Endodermal cell (in vitro differentiated cells): Measurements from ENCODE around the gene CEBPG. TPM values are rescaled to one million over a fixed set of nuclear protein-coding genes. Genes with fewer than 3 reads are reported as not detected.

ENCODE experiments used
- DNase-seq: peaks from one replicate; pipeline ENCODE4 v3.0.0-alpha.2; 2017
- H3K27ac ChIP-seq: 2 replicates; pipeline ENCODE4 v1.5.1; 2013; ENCODE audit warnings: mild to moderate bottlenecking, low read depth, low read length, moderate library complexity
- H3K27me3 ChIP-seq: 2 replicates; pipeline ENCODE4 v1.6.1; 2013; ENCODE audit warnings: mild to moderate bottlenecking, low read length, moderate library complexity; ENCODE audit not compliant: insufficient read depth, control insufficient read depth, poor library complexity, severe bottlenecking
- H3K36me3 ChIP-seq: 2 replicates; pipeline ENCODE4 v1.7.0; 2013; ENCODE audit warnings: mild to moderate bottlenecking, low read length, moderate library complexity; ENCODE audit not compliant: control insufficient read depth, insufficient read depth
- H3K4me1 ChIP-seq: one replicate; pipeline ENCODE4 v1.7.0; 2013; ENCODE audit warnings: low read length; ENCODE audit not compliant: control insufficient read depth, insufficient read depth
- H3K4me3 ChIP-seq: 2 replicates; pipeline ENCODE4 v1.5.1; 2013; ENCODE audit warnings: mild to moderate bottlenecking, low read length, moderate library complexity
- H3K9ac ChIP-seq: 2 replicates; pipeline ENCODE4 v1.6.1; 2013; ENCODE audit warnings: mild to moderate bottlenecking, low read length, moderate library complexity; ENCODE audit not compliant: poor library complexity, severe bottlenecking; ENCODE audit errors: extremely low read depth
- H3K9me3 ChIP-seq: 2 replicates; pipeline ENCODE4 v1.6.1; 2013; ENCODE audit warnings: mild to moderate bottlenecking, low read length, moderate library complexity; ENCODE audit not compliant: control insufficient read depth
- H3K27ac Mint-ChIP-seq: 2 replicates; pipeline ENCODE4 v1.8.0; 2020; ENCODE audit warnings: mixed read lengths
- H3K27me3 Mint-ChIP-seq: 2 replicates; pipeline ENCODE4 v1.8.0; 2021; ENCODE audit warnings: mild to moderate bottlenecking, mixed read lengths; ENCODE audit not compliant: insufficient read depth
- H3K36me3 Mint-ChIP-seq: 2 replicates; pipeline ENCODE4 v1.8.0; 2020; ENCODE audit warnings: low read depth, mixed read lengths
- H3K4me1 Mint-ChIP-seq: 2 replicates; pipeline ENCODE4 v1.8.0; 2020; ENCODE audit warnings: mixed read lengths
- H3K4me3 Mint-ChIP-seq: 2 replicates; pipeline ENCODE4 v1.8.0; 2020; ENCODE audit warnings: mild to moderate bottlenecking, moderate library complexity, mixed read lengths
- H3K9me3 Mint-ChIP-seq: 2 replicates; pipeline ENCODE4 v1.8.0; 2020; ENCODE audit warnings: mild to moderate bottlenecking, mixed read lengths
- CTCF ChIP-seq: fragments of 200-600 bp; sonication (generic); conservative IDR thresholded peaks from 2 replicates; pipeline ENCODE4 v1.5.0; 2021; ENCODE audit warnings: antibody characterized with exemption, mild to moderate bottlenecking
- whole genome bisulfite sequencing, 2 experiments: methylation state at CpG; one replicate each; pipeline versions ENCODE4 v1.1.5 to v1.1.7; 2013; ENCODE audit warnings: missing lambda C conversion rate in 2 of 2, mixed read lengths in 1 of 2; ENCODE audit not compliant: insufficient coverage in 1 of 2, insufficient read length in 1 of 2; 5-methylcytosine and 5-hydroxymethylcytosine counted together
- total RNA-seq, 2 donors: library from RNA; stranded (reverse); fragmentation: NEBNext Ultra II Directional in 1 of 2; extraction: Animal tissue kit (Norgen Biotek cat#: 25700) in 1 of 2; gene quantifications; 2 replicates in 1 of 2; 3 replicates in 1 of 2; pipeline ENCODE4 v1.2.1, GENCODE V29; 2021

The CEBPG gene
- total RNA-seq, 2 donors from 2014 or later, result 31.9 to 33.8 TPM

GRCh38 chr19:33329060-33329459, 44.4 kb upstream of the CEBPG start:
- Mint-ChIP-seq H3K4me1 (no peaks in the 10 kb centered on the region), H3K27ac (no peak overlapping the region)
- 80 to 91% methylated on average over 6 to 8 of the region's 8 CpGs for WGBS, 2 experiments

DNA sequence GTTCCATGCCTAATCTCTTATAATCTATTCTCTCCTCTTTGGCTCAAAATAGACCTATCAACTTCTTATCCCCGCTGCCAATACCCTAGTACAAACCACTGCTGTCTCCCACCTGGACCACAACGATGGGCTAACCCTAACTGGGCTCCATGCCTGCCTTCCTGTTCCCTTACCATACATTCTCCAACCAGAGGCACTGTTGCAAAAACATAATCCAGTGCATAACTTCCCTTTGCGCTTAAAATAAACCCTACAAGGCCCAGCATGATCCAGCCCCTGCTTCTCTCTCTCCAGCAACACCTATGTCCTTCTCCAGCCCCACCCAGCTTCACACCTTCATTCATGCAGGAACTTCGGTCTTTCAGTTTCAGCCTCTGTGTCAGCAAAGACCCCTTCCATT, 43.8 kb upstream of the CEBPG start:
- Histone ChIP-seq H3K9ac (no peak overlapping the region), H3K27me3 (no peaks in the 10 kb centered on the region), H3K9me3 (no peaks in the 10 kb centered on the region), H3K36me3 (no peaks in the 10 kb centered on the region), H3K27ac (no peak overlapping the region), H3K4me1 (no peaks in the 10 kb centered on the region), H3K4me3 (no peak overlapping the region)
- peaks cover 7% of the 10 kb centered on the region for H3K9me3 Mint-ChIP-seq
- 85 to 91% methylated on average over 2 to 4 of the region's 4 CpGs for WGBS, 2 experiments
- DNase-seq, result no peak
- no peak overlapping the region for H3K4me3 Mint-ChIP-seq
- no peak overlapping the region for H3K27ac Mint-ChIP-seq
- H3K4me1 Mint-ChIP-seq, result no peaks in the 10 kb centered on the region
- no peaks in the 10 kb centered on the region for H3K27me3 Mint-ChIP-seq
- TF ChIP-seq CTCF, result no peak
- no peaks in the 10 kb centered on the region for H3K36me3 Mint-ChIP-seq

More at GRCh38 chr19:33329060-33329459, 44.4 kb upstream of the CEBPG start:
- Mint-ChIP-seq H3K9me3 (peaks cover 7% of the 10 kb centered on the region), H3K4me3 (no peak overlapping the region), H3K36me3 (no peaks in the 10 kb centered on the region), H3K27me3 (no peaks in the 10 kb centered on the region)
- peak; percentile 45 for DNase-seq
- H3K9me3 ChIP-seq, result no peaks in the 10 kb centered on the region
- no peaks in the 10 kb centered on the region for H3K36me3 ChIP-seq
- H3K27ac ChIP-seq, result no peak overlapping the region
- no peaks in the 10 kb centered on the region for H3K27me3 ChIP-seq
- H3K9ac ChIP-seq, result no peak overlapping the region
- TF ChIP-seq CTCF, result no peak
- H3K4me3 ChIP-seq, result no peak overlapping the region
- H3K4me1 ChIP-seq, result no peaks in the 10 kb centered on the region

- no peaks in the 10 kb centered on the region for H3K4me1 Mint-ChIP-seq
- H3K27ac ChIP-seq, result no peak overlapping the region
- H3K36me3 ChIP-seq, result no peaks in the 10 kb centered on the region
- no peak overlapping the region for H3K27ac Mint-ChIP-seq
- DNase-seq, result no peak
- no peak overlapping the region for H3K4me3 Mint-ChIP-seq
- no peaks in the 10 kb centered on the region for H3K27me3 Mint-ChIP-seq
- 88 to 97% methylated on average over 5 of the region's 5 CpGs for WGBS, 2 experiments
- H3K27me3 ChIP-seq, result no peaks in the 10 kb centered on the region
- H3K36me3 Mint-ChIP-seq, result no peaks in the 10 kb centered on the region
- no peak overlapping the region for H3K9ac ChIP-seq
- no peaks in the 10 kb centered on the region for H3K9me3 Mint-ChIP-seq
- no peaks in the 10 kb centered on the region for H3K9me3 ChIP-seq
- no peak for TF ChIP-seq CTCF
- no peaks in the 10 kb centered on the region for H3K4me1 ChIP-seq
- H3K4me3 ChIP-seq, result no peak overlapping the region
Observed at GRCh38 chr19:33332248-33332647, 41.3 kb upstream of the CEBPG start.
